ENCODE measurements around the gene HSPG2.

GRCh38 chr1:21938732-21939538 lies 1.8 kb upstream of the HSPG2 start:
- TF ChIP-seq, protein P1, sequence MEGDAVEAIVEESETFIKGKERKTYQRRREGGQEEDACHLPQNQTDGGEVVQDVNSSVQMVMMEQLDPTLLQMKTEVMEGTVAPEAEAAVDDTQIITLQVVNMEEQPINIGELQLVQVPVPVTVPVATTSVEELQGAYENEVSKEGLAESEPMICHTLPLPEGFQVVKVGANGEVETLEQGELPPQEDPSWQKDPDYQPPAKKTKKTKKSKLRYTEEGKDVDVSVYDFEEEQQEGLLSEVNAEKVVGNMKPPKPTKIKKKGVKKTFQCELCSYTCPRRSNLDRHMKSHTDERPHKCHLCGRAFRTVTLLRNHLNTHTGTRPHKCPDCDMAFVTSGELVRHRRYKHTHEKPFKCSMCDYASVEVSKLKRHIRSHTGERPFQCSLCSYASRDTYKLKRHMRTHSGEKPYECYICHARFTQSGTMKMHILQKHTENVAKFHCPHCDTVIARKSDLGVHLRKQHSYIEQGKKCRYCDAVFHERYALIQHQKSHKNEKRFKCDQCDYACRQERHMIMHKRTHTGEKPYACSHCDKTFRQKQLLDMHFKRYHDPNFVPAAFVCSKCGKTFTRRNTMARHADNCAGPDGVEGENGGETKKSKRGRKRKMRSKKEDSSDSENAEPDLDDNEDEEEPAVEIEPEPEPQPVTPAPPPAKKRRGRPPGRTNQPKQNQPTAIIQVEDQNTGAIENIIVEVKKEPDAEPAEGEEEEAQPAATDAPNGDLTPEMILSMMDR (IDR thresholded peaks at IDR 0.05): no peak
- TF ChIP-seq EZH2 (IDR thresholded peaks at IDR 0.05; ENCODE audit: borderline replicate concordance, insufficient read depth, low read depth, low read length, poor library complexity, severe bottlenecking): no peak

All from B cell (primary cell).